ENCODE measurements around the gene NCR1.
"Not testable (repeated sequence)": the region's sequence is repeated elsewhere in the genome, so short reads cannot be mapped to it uniquely, and the experiment has no call there.

NCR1 gene

GRCh38 chr19:54949412-54949811, 43.5 kb downstream of the NCR1 start:
- Histone ChIP-seq H3K36me3 (replicated peaks in 1 of 2; ENCODE audit: control insufficient read depth in 2 of 2, insufficient read depth in 2 of 2, low read length in 2 of 2) (no peaks in the 10 kb centered on the region), H3K18ac (ENCODE audit: low read length) (no peak overlapping the region), H2AK5ac (ENCODE audit: low read depth, low read length) (no peak overlapping the region), H4K8ac (ENCODE audit: low read depth, low read length) (no peak overlapping the region), H3K14ac (ENCODE audit: low read length) (no peak overlapping the region), H3K9me3 (replicated peaks in 1 of 2; ENCODE audit: control insufficient read depth in 2 of 2, insufficient read depth in 1 of 2, low read depth in 1 of 2, low read length in 2 of 2) (no peaks in the 10 kb centered on the region), H3K23ac (ENCODE audit: low read depth, low read length, poor library complexity) (no peak overlapping the region), H3K4me2 (ENCODE audit: insufficient read depth, low read length, poor library complexity, severe bottlenecking) (no peak overlapping the region), H3K79me1 (ENCODE audit: low read depth, low read length) (no peaks in the 10 kb centered on the region), H3K27me3 (ENCODE audit: control insufficient read depth in 3 of 3, insufficient read depth in 3 of 3, low read depth in 1 of 3, low read length in 3 of 3) (no peaks in the 10 kb centered on the region), H3K4me1 (ENCODE audit: control insufficient read depth in 2 of 2, insufficient read depth in 1 of 2, low read depth in 1 of 2, low read length in 2 of 2) (peaks cover 5 to 8% of the 10 kb centered on the region in 2 donors), H2BK5ac (ENCODE audit: low read length) (no peak overlapping the region), H3K9ac (ENCODE audit: low read depth, low read length, poor library complexity) (no peak overlapping the region), H2BK12ac (ENCODE audit: low read length) (no peak overlapping the region), H2BK15ac (ENCODE audit: low read length) (no peak overlapping the region), H3K4me3 (ENCODE audit: low read length in 2 of 2) (no peak overlapping the region), H3K4ac (ENCODE audit: low read length) (no peak overlapping the region), H2AFZ (ENCODE audit: low read length) (no peak overlapping the region), H3K27ac (replicated peaks; ENCODE audit: low read length) (no peak overlapping the region), H2BK120ac (ENCODE audit: low read depth, low read length) (no peak overlapping the region), H4K91ac (ENCODE audit: low read depth, low read length, poor library complexity) (no peak overlapping the region)
- DNase-seq (ENCODE audit: low spot score): no peak
- no CpG with 5 or more reads among the region's 2 CpGs for WGBS, 2 donors (ENCODE audit: extremely low coverage in 2 of 2, insufficient read length in 2 of 2, insufficient replicate concordance in 1 of 2)

- H3K36me3 ChIP-seq (replicated peaks in 1 of 2; ENCODE audit: control insufficient read depth in 2 of 2, insufficient read depth in 2 of 2, low read length in 2 of 2); H3K14ac ChIP-seq (ENCODE audit: low read length); H3K23ac ChIP-seq (ENCODE audit: low read depth, low read length, poor library complexity); H2BK120ac ChIP-seq (ENCODE audit: low read depth, low read length); H3K9me3 ChIP-seq (replicated peaks in 1 of 2; ENCODE audit: control insufficient read depth in 2 of 2, insufficient read depth in 1 of 2, low read depth in 1 of 2, low read length in 2 of 2); H3K27me3 ChIP-seq (ENCODE audit: control insufficient read depth in 3 of 3, insufficient read depth in 3 of 3, low read depth in 1 of 3, low read length in 3 of 3); H3K4me1 ChIP-seq (ENCODE audit: control insufficient read depth in 2 of 2, insufficient read depth in 1 of 2, low read depth in 1 of 2, low read length in 2 of 2); H4K91ac ChIP-seq (ENCODE audit: low read depth, low read length, poor library complexity); H2BK15ac ChIP-seq (ENCODE audit: low read length); DNase-seq (ENCODE audit: low spot score); H3K4me2 ChIP-seq (ENCODE audit: insufficient read depth, low read length, poor library complexity, severe bottlenecking); H3K27ac ChIP-seq (replicated peaks; ENCODE audit: low read length); H2AFZ ChIP-seq (ENCODE audit: low read length); H4K8ac ChIP-seq (ENCODE audit: low read depth, low read length); H2BK12ac ChIP-seq (ENCODE audit: low read length); H3K4ac ChIP-seq (ENCODE audit: low read length); H3K18ac ChIP-seq (ENCODE audit: low read length); H3K79me1 ChIP-seq (ENCODE audit: low read depth, low read length); H3K9ac ChIP-seq (ENCODE audit: low read depth, low read length, poor library complexity); H2AK5ac ChIP-seq (ENCODE audit: low read depth, low read length); H3K4me3 ChIP-seq (ENCODE audit: low read length in 2 of 2); H2BK5ac ChIP-seq (ENCODE audit: low read length): not testable (repeated sequence)
- WGBS, 2 donors (ENCODE audit: extremely low coverage in 2 of 2, insufficient read length in 2 of 2, insufficient replicate concordance in 1 of 2): no CpG with 5 or more reads among the region's 10 CpGs
Observed at GRCh38 chr19:54950580-54950979, 44.6 kb downstream of the NCR1 start.

DNA sequence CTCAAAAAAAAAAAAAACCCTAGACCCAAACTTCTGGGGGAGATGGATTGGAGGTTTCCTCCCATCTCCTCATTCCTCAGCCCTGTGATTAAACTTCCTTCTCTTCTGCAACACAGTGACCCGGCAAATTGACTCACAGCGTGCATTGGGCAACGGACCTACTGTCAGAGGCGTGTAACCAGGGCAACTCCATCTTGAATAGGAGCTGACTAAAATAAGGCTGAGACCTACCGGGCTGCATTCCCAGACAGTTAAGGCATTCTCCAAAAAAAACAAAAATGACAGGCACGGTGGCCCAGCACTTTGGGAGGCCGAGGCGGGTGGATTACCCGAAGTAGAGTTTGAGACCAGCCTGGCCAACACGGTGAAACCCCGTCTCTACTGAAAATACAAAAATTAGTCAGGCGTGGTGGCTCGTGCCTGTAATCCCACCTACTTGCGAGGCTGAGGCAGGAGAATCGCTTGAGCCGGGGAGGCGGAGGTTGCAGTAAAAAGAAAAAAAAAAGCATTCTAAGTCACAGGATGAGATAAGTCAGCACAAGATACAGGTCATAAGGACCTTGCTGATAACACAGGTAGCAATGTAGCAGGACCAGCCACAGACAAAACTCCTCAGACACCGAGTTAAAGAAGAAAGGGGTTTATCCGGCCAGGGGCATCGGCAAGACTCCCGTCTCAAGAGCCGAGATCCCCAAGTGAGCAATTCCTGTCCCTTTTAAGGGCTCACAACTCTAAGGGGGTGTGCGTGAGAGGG, 46.8 kb downstream of the NCR1 start:
- no peak overlapping the region for H2BK15ac ChIP-seq (ENCODE audit: low read length)
- no peak overlapping the region for H2BK5ac ChIP-seq (ENCODE audit: low read length)
- H4K8ac ChIP-seq (ENCODE audit: low read depth, low read length): no peak overlapping the region
- no peak overlapping the region for H3K18ac ChIP-seq (ENCODE audit: low read length)
- H3K14ac ChIP-seq (ENCODE audit: low read length): no peak overlapping the region
- H2AFZ ChIP-seq (ENCODE audit: low read length): peak overlapping the region; percentile 71
- no peaks in the 10 kb centered on the region for H3K36me3 ChIP-seq (replicated peaks in 1 of 2; ENCODE audit: control insufficient read depth in 2 of 2, insufficient read depth in 2 of 2, low read length in 2 of 2)
- H3K4me2 ChIP-seq (ENCODE audit: insufficient read depth, low read length, poor library complexity, severe bottlenecking): no peak overlapping the region
- H3K9ac ChIP-seq (ENCODE audit: low read depth, low read length, poor library complexity): no peak overlapping the region
- no CpG with 5 or more reads among the region's 23 CpGs for WGBS, 2 donors (ENCODE audit: extremely low coverage in 2 of 2, insufficient read length in 2 of 2, insufficient replicate concordance in 1 of 2)
- no peaks in the 10 kb centered on the region for H3K79me1 ChIP-seq (ENCODE audit: low read depth, low read length)
- H3K27me3 ChIP-seq (ENCODE audit: control insufficient read depth in 3 of 3, insufficient read depth in 3 of 3, low read depth in 1 of 3, low read length in 3 of 3): no peaks in the 10 kb centered on the region
- no peak overlapping the region for H2AK5ac ChIP-seq (ENCODE audit: low read depth, low read length)
- H2BK120ac ChIP-seq (ENCODE audit: low read depth, low read length): no peak overlapping the region
- no peak overlapping the region for H4K91ac ChIP-seq (ENCODE audit: low read depth, low read length, poor library complexity)
- no peak overlapping the region for H2BK12ac ChIP-seq (ENCODE audit: low read length)
- H3K4me3 ChIP-seq (ENCODE audit: low read length in 2 of 2): no peak overlapping the region
- H3K4me1 ChIP-seq (ENCODE audit: control insufficient read depth in 2 of 2, insufficient read depth in 1 of 2, low read depth in 1 of 2, low read length in 2 of 2): peaks cover 5 to 8% of the 10 kb centered on the region in 2 donors
- H3K23ac ChIP-seq (ENCODE audit: low read depth, low read length, poor library complexity): no peak overlapping the region
- peak; percentile 33 for DNase-seq (ENCODE audit: low spot score)
- no peaks in the 10 kb centered on the region for H3K9me3 ChIP-seq (replicated peaks in 1 of 2; ENCODE audit: control insufficient read depth in 2 of 2, insufficient read depth in 1 of 2, low read depth in 1 of 2, low read length in 2 of 2)
- no peak overlapping the region for H3K4ac ChIP-seq (ENCODE audit: low read length)
- H3K27ac ChIP-seq (replicated peaks; ENCODE audit: low read length): no peak overlapping the region

DNA sequence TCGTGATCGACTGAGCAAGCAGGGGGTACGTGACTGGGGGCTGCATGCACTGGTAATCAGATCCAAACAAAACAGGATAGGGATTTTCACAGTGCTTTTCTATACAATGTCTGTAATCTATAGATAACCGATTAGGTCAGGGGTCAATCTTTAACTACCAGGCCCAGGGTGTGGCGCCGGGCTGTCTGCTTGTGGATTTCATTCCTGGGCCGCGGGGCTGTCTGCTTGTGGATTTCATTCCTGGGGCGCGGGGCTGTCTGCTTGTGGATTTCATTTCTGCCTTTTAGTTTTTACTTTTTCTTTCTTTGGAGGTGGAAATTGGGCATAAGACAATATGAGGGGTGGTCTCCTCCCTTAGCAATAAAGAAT, 47.4 kb downstream of the NCR1 start:
- H2AK5ac ChIP-seq (ENCODE audit: low read depth, low read length); H3K27me3 ChIP-seq (ENCODE audit: control insufficient read depth in 3 of 3, insufficient read depth in 3 of 3, low read depth in 1 of 3, low read length in 3 of 3); H4K91ac ChIP-seq (ENCODE audit: low read depth, low read length, poor library complexity); H2BK5ac ChIP-seq (ENCODE audit: low read length); DNase-seq (ENCODE audit: low spot score); H3K9me3 ChIP-seq (replicated peaks in 1 of 2; ENCODE audit: control insufficient read depth in 2 of 2, insufficient read depth in 1 of 2, low read depth in 1 of 2, low read length in 2 of 2); H3K9ac ChIP-seq (ENCODE audit: low read depth, low read length, poor library complexity); H3K18ac ChIP-seq (ENCODE audit: low read length); H3K4ac ChIP-seq (ENCODE audit: low read length); H3K36me3 ChIP-seq (replicated peaks in 1 of 2; ENCODE audit: control insufficient read depth in 2 of 2, insufficient read depth in 2 of 2, low read length in 2 of 2); H4K8ac ChIP-seq (ENCODE audit: low read depth, low read length); H2BK15ac ChIP-seq (ENCODE audit: low read length); H3K4me3 ChIP-seq (ENCODE audit: low read length in 2 of 2); H2BK12ac ChIP-seq (ENCODE audit: low read length); H3K27ac ChIP-seq (replicated peaks; ENCODE audit: low read length); H3K23ac ChIP-seq (ENCODE audit: low read depth, low read length, poor library complexity); H3K4me1 ChIP-seq (ENCODE audit: control insufficient read depth in 2 of 2, insufficient read depth in 1 of 2, low read depth in 1 of 2, low read length in 2 of 2); H3K14ac ChIP-seq (ENCODE audit: low read length); H3K4me2 ChIP-seq (ENCODE audit: insufficient read depth, low read length, poor library complexity, severe bottlenecking); H3K79me1 ChIP-seq (ENCODE audit: low read depth, low read length); H2BK120ac ChIP-seq (ENCODE audit: low read depth, low read length): not testable (repeated sequence)
- H2AFZ ChIP-seq (ENCODE audit: low read length): peak overlapping the region; percentile 71
- no CpG with 5 or more reads among the region's 10 CpGs for WGBS, 2 donors (ENCODE audit: extremely low coverage in 2 of 2, insufficient read length in 2 of 2, insufficient replicate concordance in 1 of 2)

Data from neuronal stem cell (in vitro differentiated cells).